ENCODE results near the gene PPP3CB.

The PPP3CB gene

GRCh38 chr10:73495884-73496674 is at the start of gene PPP3CB:
PPP3CB (minus strand) TSS chr10:73496024; CDS start chr10:73495889, 135 bp downstream.
- DNase-seq: peak; percentile 91

GRCh38 chr10:73545357-73545756 is 49.5 kb upstream of the PPP3CB start:
- no peak for DNase-seq

DNA sequence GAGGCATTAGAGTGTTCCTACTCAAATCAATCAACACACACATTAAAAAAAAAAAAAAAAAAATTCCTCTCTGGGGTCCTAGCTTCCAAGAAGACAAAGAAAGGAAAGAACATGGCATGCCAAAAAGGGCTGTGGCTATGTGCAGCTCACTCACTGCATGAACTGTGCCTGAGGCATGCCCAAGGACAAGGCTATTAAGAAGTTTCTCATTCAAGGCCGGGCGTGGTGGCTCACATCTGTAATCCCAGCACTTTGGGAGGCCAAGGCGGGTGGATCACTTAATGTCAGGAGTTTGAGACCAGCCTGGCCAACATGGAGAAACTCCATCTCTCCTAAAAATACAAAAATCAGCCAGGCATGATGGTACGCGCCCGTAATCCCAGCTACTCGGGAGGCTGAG is 41.9 kb upstream of the PPP3CB start:
- DNase-seq: no peak

- DNase-seq: no peak
Observed at GRCh38 chr10:73537288-73537687, 41.5 kb upstream of the PPP3CB start.

- DNase-seq: no peak
Observed at GRCh38 chr10:73534857-73535256, 39.0 kb upstream of the PPP3CB start.

GRCh38 chr10:73529089-73529832 is 33.4 kb upstream of the PPP3CB start:
- DNase-seq: peak; percentile 28

- DNase-seq: no peak
Observed at GRCh38 chr10:73522263-73522662, 26.4 kb upstream of the PPP3CB start.

DNA sequence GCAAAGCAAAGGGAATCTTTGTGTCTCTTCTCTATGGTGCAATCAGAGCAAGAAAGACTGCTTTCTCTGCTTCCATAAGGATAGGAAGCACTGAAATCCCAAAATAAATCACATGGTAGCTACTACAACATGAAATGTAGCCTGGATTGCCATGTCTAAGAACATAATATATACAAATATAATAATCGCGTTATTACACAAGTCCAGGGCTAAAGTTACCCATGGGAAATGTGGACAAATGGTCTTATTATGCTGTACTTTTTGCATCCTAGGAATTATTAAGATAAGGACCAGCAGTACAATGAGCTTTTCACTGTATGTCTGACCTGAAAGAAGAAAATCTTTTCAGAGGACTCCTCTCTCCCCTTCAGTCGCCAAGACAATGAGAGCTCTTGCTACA is 23.5 kb upstream of the PPP3CB start:
- no peak for DNase-seq

DNA sequence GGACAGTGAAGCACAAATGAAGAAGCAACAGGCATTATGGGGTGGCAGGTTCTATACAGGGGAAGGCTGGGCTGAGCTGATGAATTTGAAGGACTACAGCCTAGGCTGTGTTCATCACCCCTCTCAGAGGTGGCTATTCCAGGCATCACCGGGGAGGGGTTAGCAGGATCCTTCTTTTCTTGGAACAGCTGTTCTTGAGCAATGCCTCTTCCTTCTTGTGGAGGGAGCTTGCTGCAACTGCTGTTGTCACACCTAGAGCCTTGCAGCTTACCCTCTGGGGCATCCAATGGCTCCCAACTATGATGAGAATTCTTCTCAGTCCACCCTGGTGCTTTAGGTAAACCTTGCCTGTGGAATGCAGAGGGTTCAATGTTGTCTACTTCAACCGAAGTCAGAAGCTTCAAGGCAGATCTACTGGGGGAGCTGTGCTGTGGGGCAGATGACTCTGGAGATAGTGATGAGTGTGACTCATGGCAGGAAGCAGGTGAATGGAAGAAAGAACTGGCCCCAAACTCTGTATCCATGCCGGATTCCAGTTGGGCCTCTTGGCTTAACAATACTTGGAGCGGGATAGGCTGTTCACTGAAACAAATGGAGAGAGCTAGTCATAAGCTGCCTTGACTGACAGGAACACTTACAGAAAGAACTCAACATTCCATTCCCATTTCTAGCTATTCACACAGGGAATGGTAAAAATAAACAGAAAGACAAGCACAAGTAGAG is 21.5 kb upstream of the PPP3CB start:
- no peak for DNase-seq

GRCh38 chr10:73512207-73512743 is 16.5 kb upstream of the PPP3CB start:
- no peak for DNase-seq

DNA sequence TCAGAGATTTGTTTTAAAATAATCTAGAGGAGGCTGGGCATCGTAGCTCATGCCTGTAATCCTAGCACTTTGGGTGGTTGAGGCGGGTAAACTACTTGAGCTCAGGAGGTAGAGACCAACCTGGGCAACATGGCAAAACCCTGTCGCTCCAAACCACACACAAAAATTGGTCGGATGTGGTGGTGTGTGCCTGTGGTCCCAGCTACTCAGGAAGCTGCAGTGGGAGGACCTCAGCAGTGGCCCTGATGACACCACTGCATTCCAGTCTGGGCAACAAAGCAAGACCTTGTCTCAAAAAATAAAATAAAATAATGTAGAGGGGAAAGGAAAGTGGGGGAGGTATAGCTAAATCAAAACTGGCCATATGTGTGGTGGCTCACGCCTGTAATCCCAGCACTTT is 13.9 kb upstream of the PPP3CB start:
- DNase-seq: no peak

GRCh38 chr10:73506491-73506890 is 10.7 kb upstream of the PPP3CB start:
- DNase-seq: no peak

DNA sequence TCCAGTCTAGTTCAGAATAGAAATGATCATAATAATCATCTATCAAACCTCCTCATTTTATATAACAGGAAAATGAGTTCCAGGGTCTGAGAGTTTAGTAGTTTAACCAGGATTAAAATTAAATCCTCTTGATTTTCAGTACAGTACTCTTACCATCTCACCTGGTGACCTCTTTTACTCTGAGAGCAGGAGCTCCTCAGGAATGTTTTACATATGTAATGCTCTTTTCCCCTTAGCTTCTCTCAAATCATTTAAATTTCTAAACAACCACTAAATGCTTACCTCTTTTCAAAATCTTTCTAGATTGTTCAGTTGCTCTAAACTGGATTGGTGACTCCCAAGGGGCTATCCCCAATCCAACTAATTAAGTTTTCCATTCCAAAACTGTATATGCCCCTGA is 10.2 kb upstream of the PPP3CB start:
- DNase-seq: no peak

DNA sequence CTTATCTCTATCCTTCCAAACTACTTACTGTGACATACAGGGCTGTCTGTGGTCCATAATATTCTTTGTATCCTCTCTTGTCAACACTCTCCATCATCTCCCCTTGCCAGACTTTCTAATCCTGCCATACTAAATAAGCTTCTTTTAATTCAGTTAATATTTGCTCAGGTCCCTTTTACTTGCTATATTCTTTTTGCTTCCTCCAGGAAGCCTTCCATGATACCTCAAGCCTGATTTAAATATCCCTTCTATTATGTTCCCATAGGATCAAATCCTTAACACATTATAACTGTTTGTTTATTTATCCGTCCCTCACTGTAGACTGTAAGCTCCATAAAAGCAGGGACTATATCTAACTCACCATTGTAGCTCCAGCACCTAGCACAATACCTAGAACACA is 7.2 kb upstream of the PPP3CB start:
- DNase-seq: no peak

GRCh38 chr10:73501651-73502050 is 5.8 kb upstream of the PPP3CB start:
- no peak for DNase-seq

DNA sequence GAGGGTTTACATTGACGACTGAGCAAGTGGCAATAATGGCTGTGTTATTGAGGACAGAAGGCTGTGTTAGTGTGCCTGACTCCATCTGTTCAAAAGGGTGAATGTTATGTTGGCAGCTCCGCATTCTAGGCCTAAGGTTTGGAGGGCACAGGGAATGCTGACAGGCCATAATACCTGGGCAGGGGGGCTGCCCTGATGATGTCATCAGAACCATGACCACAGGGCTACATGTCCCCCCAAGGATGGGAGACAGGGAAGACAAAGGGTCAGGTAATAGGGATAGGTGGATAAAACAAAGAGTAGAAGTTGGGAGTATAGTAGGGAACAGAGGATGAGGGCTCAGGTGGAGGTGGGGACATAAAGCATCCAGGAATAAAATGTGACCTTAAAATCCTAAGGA is 1.8 kb upstream of the PPP3CB start:
- DNase-seq: no peak

- peak; percentile 86 for DNase-seq
Observed at GRCh38 chr10:73495226-73495883, 469 bp downstream of the PPP3CB start.

- no peak for DNase-seq
Observed at GRCh38 chr10:73494877-73495225, 973 bp downstream of the PPP3CB start.

- no peak for DNase-seq
Observed at GRCh38 chr10:73494213-73494612, 1.6 kb downstream of the PPP3CB start.

GRCh38 chr10:73493781-73494180 is 2.0 kb downstream of the PPP3CB start:
- no peak for DNase-seq

DNA sequence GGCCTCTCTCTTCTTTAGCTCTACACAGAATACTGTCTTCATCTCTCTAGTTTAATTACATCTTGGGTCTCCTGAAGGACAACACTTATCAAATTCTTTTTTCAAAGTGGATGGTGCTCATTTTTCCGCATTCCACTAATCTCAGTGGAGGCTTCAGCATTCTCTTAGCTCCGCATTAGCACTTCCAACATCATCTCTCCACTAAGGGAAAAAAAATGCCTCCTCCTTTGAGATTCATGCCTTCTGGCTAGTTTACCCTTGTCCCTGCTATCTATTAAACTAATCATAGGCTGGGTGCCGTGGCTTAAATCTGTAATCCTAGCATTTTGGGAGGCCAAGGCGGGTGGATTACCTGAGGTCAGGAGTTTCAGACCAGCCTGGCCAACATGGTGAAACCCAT is 9.2 kb downstream of the PPP3CB start:
- DNase-seq: no peak

DNA sequence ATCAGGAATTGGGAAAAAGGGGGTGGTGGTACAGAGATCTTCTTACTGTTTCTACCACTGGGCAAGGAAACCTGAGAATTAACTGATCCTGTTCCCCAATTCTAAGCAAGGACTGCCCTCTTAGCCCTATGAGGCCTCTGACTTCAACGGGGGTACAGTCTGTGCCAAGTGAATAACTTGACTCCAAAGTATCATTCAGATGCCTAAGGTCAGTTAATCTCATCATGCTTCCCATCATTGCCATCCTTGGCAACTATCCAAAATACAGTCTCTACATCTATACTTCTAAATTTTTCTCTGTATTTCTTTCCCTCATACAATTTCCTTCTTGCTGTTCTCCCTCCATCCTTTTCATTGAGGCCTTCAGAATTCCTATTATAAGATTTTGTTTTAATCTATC is 10.5 kb downstream of the PPP3CB start:
- no peak for DNase-seq

DNA sequence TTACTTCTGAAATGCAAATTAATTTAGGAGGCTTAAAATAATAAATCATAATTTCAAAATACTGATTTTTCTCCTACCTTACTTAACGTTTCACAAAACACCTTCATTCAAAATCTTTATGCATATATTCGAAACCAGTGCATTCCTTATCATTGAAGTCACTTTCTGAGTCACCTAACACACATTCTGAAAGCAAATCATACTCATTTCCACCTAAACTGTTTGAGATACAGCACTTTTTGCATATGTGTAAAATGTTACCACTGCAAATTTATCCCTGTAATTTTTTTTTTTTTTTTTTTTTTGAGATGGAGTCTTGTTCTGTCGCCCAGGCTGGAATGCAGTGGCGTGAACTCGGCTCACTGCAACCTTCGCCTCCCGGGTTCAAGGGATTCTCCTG is 15.7 kb downstream of the PPP3CB start:
- no peak for DNase-seq
